H1 (cell line): ENCODE data around the gene CREBL2.

Source experiments
- BCL11A ChIP-seq, 2 experiments: IDR thresholded peaks; one replicate each; pipeline ENCODE4 v1.6.1; 2011; ENCODE audit warnings: low read depth in 2 of 2, low read length in 2 of 2, mild to moderate bottlenecking in 2 of 2
- CHD2 ChIP-seq: IDR thresholded peaks from 2 replicates; pipeline ENCODE4 v1.6.1; 2012; ENCODE audit warnings: low read length, improper control_type of control experiment
- CTCF ChIP-seq, 3 experiments: IDR thresholded peaks; 1 replicate in 2 of 3; 2 replicates in 1 of 3; pipeline versions ENCODE4 v1.5.1 to v1.6.1; 2011; ENCODE audit warnings: low read length in 3 of 3, mild to moderate bottlenecking in 3 of 3, inconsistent platforms in 2 of 3, low read depth in 1 of 3, moderate library complexity in 1 of 3; ENCODE audit not compliant: insufficient read depth in 1 of 3; ENCODE audit errors: control extremely low read depth in 1 of 3
- EZH2 ChIP-seq: fragments of 200-600 bp; sonication (generic); IDR thresholded peaks from 2 replicates; pipeline ENCODE4 v1.7.1; 2012; ENCODE audit warnings: low read depth, mild to moderate bottlenecking, moderate library complexity, low read length, inconsistent platforms; ENCODE audit not compliant: severe bottlenecking
- PHF8 ChIP-seq: fragments of 200-600 bp; sonication (generic); conservative IDR thresholded peaks from 2 replicates; pipeline ENCODE4 v1.7.1; 2012; ENCODE audit warnings: low read depth, mild to moderate bottlenecking, inconsistent platforms, low read length, moderate library complexity
- POLR2A ChIP-seq, 2 experiments: IDR thresholded peaks; 1 replicate in 1 of 2; 2 replicates in 1 of 2; pipeline ENCODE4 v1.6.1; 2011; ENCODE audit warnings: low read depth in 2 of 2, low read length in 2 of 2, mild to moderate bottlenecking in 2 of 2; ENCODE audit errors: control extremely low read depth in 1 of 2
- POLR2AphosphoS5 ChIP-seq: IDR thresholded peaks from 2 replicates; pipeline ENCODE4 v1.6.1; 2011; ENCODE audit warnings: low read depth, low read length
- RAD21 ChIP-seq, 2 experiments: IDR thresholded peaks in 1 of 2; conservative IDR thresholded peaks in 1 of 2; 2 replicates each; pipeline ENCODE4 v1.6.1; 2011; ENCODE audit warnings: low read depth in 2 of 2, low read length in 2 of 2, improper control_type of control experiment in 1 of 2, inconsistent platforms in 1 of 2, mild to moderate bottlenecking in 1 of 2, moderate library complexity in 1 of 2
- TBP ChIP-seq: IDR thresholded peaks from 2 replicates; pipeline ENCODE4 v1.6.1; 2011; ENCODE audit warnings: low read depth, low read length, improper control_type of control experiment

GRCh38 chr12:12636641-12637040 lies 25.0 kb downstream of the CREBL2 start:
- TF ChIP-seq PHF8 (no peak), CTCF (IDR thresholded peaks at IDR 0.05; ENCODE audit: control extremely low read depth in 1 of 3, insufficient read depth in 1 of 3, low read depth in 1 of 3, low read length in 3 of 3) (no peak), RAD21 (IDR thresholded peaks at IDR 0.05 in 1 of 2, conservative IDR thresholded peaks at IDR 0.05 in 1 of 2; ENCODE audit: low read depth in 2 of 2, low read length in 2 of 2) (no peak), EZH2 (no peak), POLR2AphosphoS5 (no peak), CHD2 (no peak), BCL11A (IDR thresholded peaks at IDR 0.05; ENCODE audit: low read depth in 2 of 2, low read length in 2 of 2) (no peak), TBP (no peak), POLR2A (IDR thresholded peaks at IDR 0.05; ENCODE audit: control extremely low read depth in 1 of 2, low read depth in 2 of 2, low read length in 2 of 2) (no peak)
